ENCODE measurements around the gene ATP9A. TPM values are rescaled to one million over a fixed set of nuclear protein-coding genes. Genes with fewer than 3 reads are reported as not detected.

Gene ATP9A
- polyA plus RNA-seq, 1 donor from 2014 or later = 56.1 TPM

- no peak for TF ChIP-seq TAF1 (IDR thresholded peaks at IDR 0.05; ENCODE audit: low read depth)
- no peak for TF ChIP-seq EP300 (conservative IDR thresholded peaks at IDR 0.05; ENCODE audit: poor library complexity, severe bottlenecking)
- no peak for TF ChIP-seq RAD21 (conservative IDR thresholded peaks at IDR 0.05)
- no peak for TF ChIP-seq MXI1 (conservative IDR thresholded peaks at IDR 0.05; ENCODE audit: poor library complexity, severe bottlenecking)
- TF ChIP-seq EZH2 (IDR thresholded peaks at IDR 0.05; ENCODE audit: borderline replicate concordance, insufficient read depth, low read length, poor library complexity, severe bottlenecking) = no peak
- no peak for TF ChIP-seq POLR2AphosphoS5 (IDR thresholded peaks at IDR 0.05)
- no peak for TF ChIP-seq SMC3 (conservative IDR thresholded peaks at IDR 0.05; ENCODE audit: poor library complexity)
- TF ChIP-seq REST (IDR thresholded peaks at IDR 0.05; ENCODE audit: borderline replicate concordance) = no peak
- TF ChIP-seq CTCF (IDR thresholded peaks at IDR 0.05; ENCODE audit: poor library complexity, severe bottlenecking) = no peak
- Histone ChIP-seq H4K20me1 (ENCODE audit: insufficient read depth) (no peaks in the 10 kb centered on the region), H3K36me3 (ENCODE audit: insufficient read depth, low read length) (no peaks in the 10 kb centered on the region), H3K79me2 (replicated peaks; ENCODE audit: insufficient read depth, low read length) (no peaks in the 10 kb centered on the region), H2AFZ (ENCODE audit: low read depth, low read length) (no peak overlapping the region), H3F3A (ENCODE audit: insufficient read depth, low read length, poor library complexity, severe bottlenecking) (no peaks in the 10 kb centered on the region), H3K9me3 (ENCODE audit: low read length) (no peaks in the 10 kb centered on the region), H3K27me3 (ENCODE audit: insufficient read depth, low read depth, low read length) (no peaks in the 10 kb centered on the region), H3K4me2 (ENCODE audit: low read length) (no peak overlapping the region), H3K9me2 (ENCODE audit: insufficient read depth, low read length) (no peaks in the 10 kb centered on the region), H3K4me3 (ENCODE audit: low read length) (no peak overlapping the region), H3K9ac (ENCODE audit: low read length) (no peak overlapping the region), H3K27ac (ENCODE audit: low read length) (no peak overlapping the region)
These were observed 47.3 kb upstream of the ATP9A start for GRCh38 chr20:51815383-51816076.

- Histone ChIP-seq H3K9ac (ENCODE audit: low read length) (no peak overlapping the region), H3F3A (ENCODE audit: insufficient read depth, low read length, poor library complexity, severe bottlenecking) (no peaks in the 10 kb centered on the region), H4K20me1 (ENCODE audit: insufficient read depth) (no peaks in the 10 kb centered on the region), H3K4me2 (ENCODE audit: low read length) (no peak overlapping the region), H3K4me3 (ENCODE audit: low read length) (no peak overlapping the region), H2AFZ (ENCODE audit: low read depth, low read length) (no peak overlapping the region), H3K36me3 (ENCODE audit: insufficient read depth, low read length) (no peaks in the 10 kb centered on the region), H3K9me2 (ENCODE audit: insufficient read depth, low read length) (no peaks in the 10 kb centered on the region), H3K9me3 (ENCODE audit: low read length) (no peaks in the 10 kb centered on the region), H3K27ac (ENCODE audit: low read length) (no peak overlapping the region), H3K27me3 (ENCODE audit: insufficient read depth, low read depth, low read length) (no peaks in the 10 kb centered on the region), H3K79me2 (replicated peaks; ENCODE audit: insufficient read depth, low read length) (no peaks in the 10 kb centered on the region)
- TF ChIP-seq CTCF (IDR thresholded peaks at IDR 0.05; ENCODE audit: poor library complexity, severe bottlenecking) (no peak), MXI1 (conservative IDR thresholded peaks at IDR 0.05; ENCODE audit: poor library complexity, severe bottlenecking) (no peak)
These were observed 44.7 kb upstream of the ATP9A start for GRCh38 chr20:51812861-51813260.

Measured in neural cell (in vitro differentiated cells).